Activated naive CD8-positive, alpha-beta T cell treated with anti-CD3 and anti-CD28 coated beads, Interleukin-2, amount 10 ng/mL, durations not matched to agents 7 days and 5 days (primary cell): ENCODE data around the gene MPI. TPM values are rescaled to one million over a fixed set of nuclear protein-coding genes. Genes with fewer than 3 reads are reported as not detected.

ENCODE experiments used
- ATAC-seq: fragments of 150-1000 bp; cut with Tn5 transposase; one replicate; pipeline ENCODE4 v1.10.0; 2021; ENCODE audit warnings: low read depth, moderate library complexity
- POLR2A ChIA-PET: fragments of 350-600 bp; sonication (Branson Sonifier 250); formaldehyde crosslinking; loops from one replicate; lab custom pipeline; 2021; ENCODE audit warnings: antibody characterized with exemption; lab: Charles Lee
- DNase-seq: peaks from one replicate; pipeline ENCODE4 v3.0.0; 2021
- H3K27ac Mint-ChIP-seq: one replicate; pipeline ENCODE4 v1.8.0; 2022; ENCODE audit warnings: mild to moderate bottlenecking, mixed read lengths
- H3K27me3 Mint-ChIP-seq: one replicate; pipeline ENCODE4 v1.8.0; 2022; ENCODE audit warnings: mild to moderate bottlenecking, moderate library complexity, mixed read lengths
- H3K36me3 Mint-ChIP-seq: one replicate; pipeline ENCODE4 v1.8.0; 2021; ENCODE audit warnings: mild to moderate bottlenecking, mixed read lengths
- H3K4me1 Mint-ChIP-seq: one replicate; pipeline ENCODE4 v1.8.0; 2021; ENCODE audit warnings: mixed read lengths
- H3K4me3 Mint-ChIP-seq: one replicate; pipeline ENCODE4 v1.8.0; 2022; ENCODE audit warnings: mild to moderate bottlenecking, moderate library complexity, mixed read lengths
- H3K9me3 Mint-ChIP-seq: one replicate; pipeline ENCODE4 v1.8.0; 2021; ENCODE audit warnings: mixed read lengths
- total RNA-seq, 2 experiments: library from RNA; stranded (reverse); gene quantifications; one replicate each; pipeline ENCODE4 v1.2.3, GENCODE V29; 2021

Gene MPI
- total RNA-seq, 2 experiments from 2014 or later = 68.7 to 72.9 TPM

DNA sequence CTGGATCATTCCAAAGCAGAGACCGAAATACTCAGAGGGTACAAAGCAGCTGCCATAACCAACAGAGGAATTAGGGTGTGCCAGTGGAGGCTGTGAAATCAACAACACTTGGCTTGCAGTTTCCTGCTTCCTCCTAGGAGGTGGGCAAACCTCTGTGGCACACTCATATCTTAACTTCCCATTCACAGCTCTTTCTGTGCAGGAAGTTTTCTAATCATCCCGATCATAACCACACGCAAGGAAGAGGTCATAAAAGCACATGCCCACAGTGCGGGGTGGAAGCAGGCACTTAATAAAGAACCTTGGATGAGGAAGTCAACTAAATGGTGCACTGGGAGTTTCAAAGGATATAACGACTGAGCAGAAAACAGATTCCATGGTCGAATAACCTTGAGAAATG, 21.8 kb upstream of the MPI start:
- peaks cover 48% of the 10 kb centered on the region for H3K36me3 Mint-ChIP-seq
- peak overlapping the region; percentile 58 for H3K27ac Mint-ChIP-seq
- H3K4me3 Mint-ChIP-seq = peak overlapping the region; percentile 52
- DNase-seq = no peak
- POLR2A ChIA-PET = interaction anchor here (0.8 to 2.9 kb wide), 2 partner anchors 10 to 23 kb away, joined by 3 to 15 read pairs; no protein-coding TSS in a partner anchor
- H3K27me3 Mint-ChIP-seq = no peaks in the 10 kb centered on the region
- no peaks in the 10 kb centered on the region for H3K9me3 Mint-ChIP-seq
- H3K4me1 Mint-ChIP-seq = peaks cover 69% of the 10 kb centered on the region
- ATAC-seq = no peak

DNA sequence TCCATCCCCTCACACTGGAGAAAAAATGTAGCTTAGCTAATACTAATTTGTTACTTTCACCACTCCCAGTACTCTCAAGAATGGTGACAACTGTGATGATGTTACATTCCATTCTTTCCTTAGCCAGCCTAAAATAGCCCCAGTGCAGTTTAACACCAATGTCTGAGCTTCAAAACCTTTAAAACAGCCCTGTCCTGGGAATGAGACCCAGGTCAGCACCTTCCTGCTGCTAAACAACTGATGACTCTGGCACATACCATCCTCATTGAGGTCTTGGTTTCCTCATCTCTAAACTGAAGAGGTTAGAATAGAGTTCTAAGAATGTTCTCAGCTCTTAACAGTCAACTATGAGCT, 20.5 kb upstream of the MPI start:
- POLR2A ChIA-PET = interaction anchor here (0.5 to 2.0 kb wide), 14 partner anchors 11 to 875 kb away, joined by 3 to 15 read pairs (median 4); partner anchors contain the start of genes FAM219B, MPI, PML and ULK3
- DNase-seq (no peak), ATAC-seq (no peak)
- peaks cover 43% of the 10 kb centered on the region for H3K36me3 Mint-ChIP-seq
- H3K4me1 Mint-ChIP-seq = peaks cover 61% of the 10 kb centered on the region
- H3K4me3 Mint-ChIP-seq = peak overlapping the region; percentile 95
- peak overlapping the region; percentile 87 for H3K27ac Mint-ChIP-seq
- no peaks in the 10 kb centered on the region for H3K9me3 Mint-ChIP-seq
- H3K27me3 Mint-ChIP-seq = no peaks in the 10 kb centered on the region

GRCh38 chr15:74869726-74870407, 20.0 kb upstream of the MPI start:
- POLR2A ChIA-PET = interaction anchor here (0.6 to 2.0 kb wide), 16 partner anchors 12 to 875 kb away, joined by 3 to 15 read pairs (median 4); partner anchors contain the start of genes COX5A, FAM219B, MPI and PML

DNA sequence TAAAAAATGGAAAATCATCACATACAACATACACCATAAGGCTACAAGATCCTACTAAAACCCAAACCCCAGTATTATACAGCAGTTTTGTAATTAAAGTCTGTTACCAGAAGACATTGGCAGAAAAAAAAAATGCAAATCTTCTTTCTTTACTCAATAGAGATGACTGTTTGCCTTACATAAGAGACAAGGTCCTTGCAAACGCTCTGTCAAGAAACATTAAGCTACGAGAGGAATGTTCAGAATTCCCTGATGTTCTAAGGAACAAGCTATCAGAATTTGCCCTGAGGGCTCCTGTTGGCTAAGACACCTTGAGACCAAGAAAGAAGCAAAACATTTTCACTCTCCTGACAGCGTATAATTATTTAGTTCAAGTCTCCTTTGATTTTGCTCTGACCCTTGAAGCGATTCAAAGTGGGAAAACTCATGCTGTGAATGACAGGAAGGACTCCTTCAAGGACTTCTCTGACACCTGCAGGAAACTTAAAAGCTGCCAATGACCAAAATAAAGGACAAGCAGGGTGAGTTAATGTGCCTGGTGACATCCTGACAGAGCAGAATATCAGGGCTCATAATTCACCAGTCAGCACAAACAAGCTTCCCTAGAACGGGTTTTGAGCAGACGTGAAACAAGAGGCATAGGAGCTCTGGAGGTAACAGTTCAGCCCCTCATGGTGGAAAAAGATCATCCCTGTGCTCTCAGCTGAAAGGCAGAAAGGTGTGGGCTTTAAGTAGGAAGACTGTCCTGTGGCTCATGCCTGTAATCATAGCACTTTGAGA, 19.2 kb upstream of the MPI start:
- no peak for ATAC-seq
- Mint-ChIP-seq H3K27me3 (no peaks in the 10 kb centered on the region), H3K9me3 (peaks cover 2% of the 10 kb centered on the region), H3K36me3 (peaks cover 37% of the 10 kb centered on the region), H3K4me3 (peak overlapping the region; percentile 95), H3K27ac (peak overlapping the region; percentile 87), H3K4me1 (peaks cover 52% of the 10 kb centered on the region)
- DNase-seq = no peak
- POLR2A ChIA-PET = interaction anchor here (0.6 to 2.0 kb wide), 14 partner anchors 12 to 876 kb away, joined by 3 to 15 read pairs (median 4); partner anchors contain the start of genes COX5A, FAM219B, MPI and PML

More at GRCh38 chr15:74869726-74870407, 20.0 kb upstream of the MPI start:
- Mint-ChIP-seq H3K9me3 (no peaks in the 10 kb centered on the region), H3K27me3 (no peaks in the 10 kb centered on the region), H3K36me3 (peaks cover 40% of the 10 kb centered on the region), H3K27ac (peak overlapping the region; percentile 87), H3K4me3 (peak overlapping the region; percentile 95), H3K4me1 (peaks cover 57% of the 10 kb centered on the region)
- DNase-seq (no peak), ATAC-seq (peak; percentile 30)

DNA sequence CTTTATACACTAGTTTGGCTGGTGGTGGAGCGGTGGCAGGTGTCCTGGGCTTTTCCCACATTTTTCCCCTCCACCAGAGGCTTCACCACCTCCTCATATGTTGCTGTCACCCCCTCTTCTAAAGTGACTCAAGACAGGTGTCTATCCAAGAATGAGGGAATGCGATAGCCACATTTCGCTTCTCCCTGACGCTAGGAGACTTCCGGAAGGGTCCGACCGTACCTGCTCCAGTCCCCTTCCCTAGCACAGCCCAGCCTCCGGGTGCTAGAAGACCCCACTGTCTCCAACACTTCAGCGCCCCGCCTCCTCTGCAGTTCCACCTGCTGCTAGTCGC, 17.2 kb upstream of the MPI start:
- DNase-seq = no peak
- Mint-ChIP-seq H3K36me3 (peaks cover 24% of the 10 kb centered on the region), H3K27me3 (peaks cover 7% of the 10 kb centered on the region), H3K27ac (peak overlapping the region; percentile 87), H3K4me1 (peaks cover 38% of the 10 kb centered on the region), H3K4me3 (peak overlapping the region; percentile 95), H3K9me3 (peaks cover 2% of the 10 kb centered on the region)
- no peak for ATAC-seq
- POLR2A ChIA-PET = interaction anchor here (1.0 to 1.5 kb wide), 2 partner anchors 34 to 96 kb away, joined by 3 to 6 read pairs; partner anchors contain the start of gene FAM219B

- peaks cover 2% of the 10 kb centered on the region for H3K9me3 Mint-ChIP-seq
- peak within 1 kb of the TSS; percentile 90 for H3K27ac Mint-ChIP-seq
- peaks cover 7% of the 10 kb centered on the region for H3K27me3 Mint-ChIP-seq
- H3K4me3 Mint-ChIP-seq = peak within 1 kb of the TSS; percentile 95
- DNase-seq (peak; percentile 91), ATAC-seq (peak; percentile 95)
- POLR2A ChIA-PET = interaction anchor here (1.0 to 1.6 kb wide), 6 partner anchors 11 to 96 kb away, joined by 3 to 8 read pairs (median 6); partner anchors contain the start of genes FAM219B and MPI
- peaks cover 18% of the 10 kb centered on the region for H3K36me3 Mint-ChIP-seq
- peaks cover 32% of the 10 kb centered on the region for H3K4me1 Mint-ChIP-seq
Measured at GRCh38 chr15:74873036-74873755, 16.6 kb upstream of the MPI start, which contains the start of gene SCAMP2. Gene SCAMP2 (minus strand): TSS chr15:74873365. CDS start chr15:74873255, 110 bp downstream.

- DNase-seq = no peak
- H3K27ac Mint-ChIP-seq = peak overlapping the region; percentile 90
Measured at GRCh38 chr15:74873756-74874424, 16.0 kb upstream of the MPI start.

DNA sequence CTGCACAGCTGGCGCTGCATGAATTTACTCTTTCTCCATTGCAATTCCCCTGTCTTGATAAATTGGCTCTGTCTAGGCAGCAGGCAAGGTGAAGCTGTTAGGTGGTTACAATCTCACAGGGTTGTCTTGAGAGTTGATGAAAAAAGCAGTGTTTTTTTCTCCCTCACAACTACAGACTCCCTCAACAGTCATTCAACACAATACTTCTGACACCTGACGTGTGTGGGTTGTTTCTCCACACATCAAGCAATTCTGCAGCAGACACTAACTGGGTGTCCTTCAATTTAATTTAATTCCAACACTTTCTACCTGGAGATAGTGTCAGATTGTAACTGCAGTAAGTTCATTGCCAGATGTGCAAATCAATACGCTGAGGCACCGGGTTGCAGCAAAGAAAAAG, 11.6 kb upstream of the MPI start:
- POLR2A ChIA-PET = no interaction called here
- peaks cover 9% of the 10 kb centered on the region for H3K27me3 Mint-ChIP-seq
- ATAC-seq (no peak), DNase-seq (no peak)
- no peak overlapping the region for H3K4me3 Mint-ChIP-seq
- H3K36me3 Mint-ChIP-seq = no peaks in the 10 kb centered on the region
- peaks cover 6% of the 10 kb centered on the region for H3K9me3 Mint-ChIP-seq
- H3K4me1 Mint-ChIP-seq = peaks cover under 1% of the 10 kb centered on the region
- H3K27ac Mint-ChIP-seq = no peak overlapping the region

More at GRCh38 chr15:74873756-74874424, 16.0 kb upstream of the MPI start:
- H3K4me1 Mint-ChIP-seq = peaks cover 28% of the 10 kb centered on the region
- POLR2A ChIA-PET = interaction anchor here (1.3 to 1.6 kb wide), 5 partner anchors 10 to 87 kb away, joined by 4 to 8 read pairs (median 6); partner anchors contain the start of genes FAM219B and MPI
- ATAC-seq = no peak
- H3K36me3 Mint-ChIP-seq = peaks cover 13% of the 10 kb centered on the region
- peaks cover 7% of the 10 kb centered on the region for H3K27me3 Mint-ChIP-seq
- peak overlapping the region; percentile 95 for H3K4me3 Mint-ChIP-seq
- H3K9me3 Mint-ChIP-seq = peaks cover 2% of the 10 kb centered on the region

DNA sequence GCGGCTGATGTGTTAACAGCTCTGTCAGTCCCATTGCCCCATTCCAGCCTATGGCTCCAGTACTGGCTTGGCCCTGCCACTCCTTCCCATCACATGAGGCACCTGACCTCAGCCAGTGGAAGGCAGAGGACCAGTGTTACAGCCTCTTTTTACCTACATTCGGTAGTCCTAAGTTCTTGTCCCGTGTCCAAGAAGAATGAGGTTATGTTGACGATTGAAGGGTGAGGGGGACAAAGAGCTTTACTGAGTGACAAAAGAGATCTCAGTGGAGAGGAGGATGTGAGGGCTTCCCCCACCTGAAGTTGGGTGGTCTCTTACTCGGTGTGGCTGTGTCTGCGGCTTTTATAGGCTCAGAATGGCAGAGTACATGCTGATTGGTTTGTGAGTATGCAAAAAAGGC, 7.3 kb upstream of the MPI start:
- H3K27me3 Mint-ChIP-seq = peaks cover 3% of the 10 kb centered on the region
- H3K27ac Mint-ChIP-seq = no peak overlapping the region
- peaks cover 4% of the 10 kb centered on the region for H3K9me3 Mint-ChIP-seq
- H3K4me1 Mint-ChIP-seq = peaks cover 9% of the 10 kb centered on the region
- POLR2A ChIA-PET = interaction anchor here (1.0 to 1.6 kb wide), 2 partner anchors 11 to 17 kb away, joined by 3 to 4 read pairs; no protein-coding TSS in a partner anchor
- ATAC-seq (no peak), DNase-seq (no peak)
- no peaks in the 10 kb centered on the region for H3K36me3 Mint-ChIP-seq
- H3K4me3 Mint-ChIP-seq = no peak overlapping the region

DNA sequence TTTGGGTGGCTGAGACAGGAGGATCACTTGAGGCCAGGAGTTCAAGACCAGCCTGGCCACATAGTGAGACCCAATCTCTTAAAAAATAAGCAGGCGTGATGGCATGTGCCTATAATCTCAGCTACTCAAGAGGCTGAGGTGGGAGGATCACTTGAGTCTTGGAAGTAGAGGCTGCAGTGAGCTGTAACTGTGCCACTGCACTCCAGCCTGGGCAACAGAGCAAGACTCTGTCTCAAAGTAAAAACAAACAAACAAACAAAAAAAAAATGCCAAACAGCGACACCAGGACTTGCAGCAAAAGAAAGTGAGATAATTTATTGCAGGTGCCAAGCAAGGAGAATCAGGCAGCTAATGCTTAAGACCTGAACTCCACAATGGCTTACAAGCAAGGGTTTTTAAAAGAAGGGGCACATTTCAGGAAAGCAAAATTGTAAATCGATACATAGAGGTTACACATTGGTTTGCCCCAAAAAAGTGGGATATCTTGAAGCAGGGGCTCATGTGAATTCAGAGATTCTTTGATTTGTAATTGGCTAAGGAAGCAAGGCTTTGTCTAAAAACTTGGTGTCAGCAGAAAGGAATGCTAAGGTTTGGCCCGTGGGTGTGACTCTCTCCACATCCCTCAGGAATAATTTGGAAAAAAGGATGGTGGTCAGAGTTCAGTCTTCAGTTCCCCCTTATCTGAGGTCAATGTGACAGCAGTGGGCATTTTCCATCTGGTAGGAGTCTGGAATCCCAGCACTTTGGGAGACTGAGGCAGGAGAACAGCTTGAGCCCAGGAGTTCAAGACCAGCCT, 5.2 kb upstream of the MPI start:
- POLR2A ChIA-PET = interaction anchor here (1.1 to 2.0 kb wide), 3 partner anchors 9 to 17 kb away, joined by 3 to 8 read pairs (median 3); partner anchors contain the start of gene SCAMP2
- Mint-ChIP-seq H3K27me3 (peaks cover 3% of the 10 kb centered on the region), H3K9me3 (peaks cover 4% of the 10 kb centered on the region), H3K4me1 (peaks cover 18% of the 10 kb centered on the region), H3K36me3 (no peaks in the 10 kb centered on the region), H3K27ac (no peak overlapping the region), H3K4me3 (no peak overlapping the region)
- DNase-seq (no peak), ATAC-seq (no peak)

DNA sequence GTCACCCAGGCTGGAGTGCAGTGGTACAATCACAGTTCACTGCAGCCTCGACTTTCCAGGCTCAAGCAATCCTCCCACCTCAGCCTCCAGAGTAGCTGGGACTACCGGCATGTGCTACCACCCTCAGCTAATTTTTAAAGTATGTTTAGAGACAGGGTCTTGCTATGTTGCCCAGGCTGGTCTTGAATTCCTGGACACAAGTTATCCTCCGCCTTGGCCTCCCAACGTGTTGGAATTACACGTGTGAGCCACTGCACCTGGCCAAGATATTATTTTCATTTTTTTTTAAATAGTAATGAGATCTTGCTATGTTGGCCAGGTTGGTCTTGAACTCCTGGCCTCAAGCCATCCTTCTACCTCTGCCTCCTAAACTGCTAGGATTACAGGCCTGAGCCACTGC, 4.4 kb upstream of the MPI start:
- Mint-ChIP-seq H3K4me1 (peaks cover 20% of the 10 kb centered on the region), H3K27ac (no peak overlapping the region), H3K9me3 (peaks cover 4% of the 10 kb centered on the region), H3K36me3 (no peaks in the 10 kb centered on the region), H3K27me3 (peaks cover 3% of the 10 kb centered on the region), H3K4me3 (no peak overlapping the region)
- DNase-seq = no peak
- POLR2A ChIA-PET = no interaction called here
- no peak for ATAC-seq
